M059J (cell line): ENCODE results near the gene UBE2L5. TPM values are rescaled to one million over a fixed set of nuclear protein-coding genes. Genes with fewer than 3 reads are reported as not detected.

Experiments
- DNase-seq: peaks from one replicate; pipeline ENCODE4 v3.0.0-alpha.2; 2012; ENCODE audit warnings: low read depth
- total RNA-seq: library from RNA; depleted of rRNA; stranded (reverse); fragments of >200 nt; shearing (Covaris generic); gene quantifications from 2 replicates; pipeline ENCODE4 v1.2.3, GENCODE V29; 2014

UBE2L5 gene
- total RNA-seq, 1 experiment from 2014 or later: not detected

GRCh38 chr13:30406779-30407416 is 15.4 kb upstream of the UBE2L5 start:
- DNase-seq: no peak

GRCh38 chr13:30408319-30409101 is 13.8 kb upstream of the UBE2L5 start:
- DNase-seq: peak; percentile 76

GRCh38 chr13:30409886-30410704 is 12.2 kb upstream of the UBE2L5 start:
- DNase-seq: peak; percentile 67

- DNase-seq: no peak
Observed at GRCh38 chr13:30410705-30411125, 11.6 kb upstream of the UBE2L5 start.

- no peak for DNase-seq
Observed at GRCh38 chr13:30412346-30412745, 9.9 kb upstream of the UBE2L5 start.

GRCh38 chr13:30413842-30414241 is 8.5 kb upstream of the UBE2L5 start:
- DNase-seq: no peak

- no peak for DNase-seq
Observed at GRCh38 chr13:30415430-30416030, 6.8 kb upstream of the UBE2L5 start.

- DNase-seq: no peak
Observed at GRCh38 chr13:30416471-30416870, 5.8 kb upstream of the UBE2L5 start.

GRCh38 chr13:30418075-30418716 is 4.1 kb upstream of the UBE2L5 start:
- DNase-seq: no peak

GRCh38 chr13:30418717-30419459 is 3.4 kb upstream of the UBE2L5 start:
- no peak for DNase-seq

- DNase-seq: peak; percentile 80
Observed at GRCh38 chr13:30421093-30422053, 920 bp upstream of the UBE2L5 start.

- no peak for DNase-seq
Observed at GRCh38 chr13:30423891-30424290, 1.6 kb downstream of the UBE2L5 start.

- no peak for DNase-seq
Observed at GRCh38 chr13:30429235-30429634, 6.9 kb downstream of the UBE2L5 start.

- peak; percentile 91 for DNase-seq
Observed at GRCh38 chr13:30429721-30430694, 7.7 kb downstream of the UBE2L5 start.

- peak; percentile 75 for DNase-seq
Observed at GRCh38 chr13:30431269-30431940, 9.1 kb downstream of the UBE2L5 start.

- DNase-seq: no peak
Observed at GRCh38 chr13:30435911-30436451, 13.7 kb downstream of the UBE2L5 start.

- DNase-seq: no peak
Observed at GRCh38 chr13:30437177-30437576, 14.9 kb downstream of the UBE2L5 start.
